ENCODE results near the gene TENM4. TPM values are rescaled to one million over a fixed set of nuclear protein-coding genes. Genes with fewer than 3 reads are reported as not detected.
"Not testable (repeated sequence)": the region's sequence is repeated elsewhere in the genome, so short reads cannot be mapped to it uniquely, and the experiment has no call there.

The TENM4 gene
- total and polyA plus RNA-seq, 5 experiments from 2014 or later = not detected

DNA sequence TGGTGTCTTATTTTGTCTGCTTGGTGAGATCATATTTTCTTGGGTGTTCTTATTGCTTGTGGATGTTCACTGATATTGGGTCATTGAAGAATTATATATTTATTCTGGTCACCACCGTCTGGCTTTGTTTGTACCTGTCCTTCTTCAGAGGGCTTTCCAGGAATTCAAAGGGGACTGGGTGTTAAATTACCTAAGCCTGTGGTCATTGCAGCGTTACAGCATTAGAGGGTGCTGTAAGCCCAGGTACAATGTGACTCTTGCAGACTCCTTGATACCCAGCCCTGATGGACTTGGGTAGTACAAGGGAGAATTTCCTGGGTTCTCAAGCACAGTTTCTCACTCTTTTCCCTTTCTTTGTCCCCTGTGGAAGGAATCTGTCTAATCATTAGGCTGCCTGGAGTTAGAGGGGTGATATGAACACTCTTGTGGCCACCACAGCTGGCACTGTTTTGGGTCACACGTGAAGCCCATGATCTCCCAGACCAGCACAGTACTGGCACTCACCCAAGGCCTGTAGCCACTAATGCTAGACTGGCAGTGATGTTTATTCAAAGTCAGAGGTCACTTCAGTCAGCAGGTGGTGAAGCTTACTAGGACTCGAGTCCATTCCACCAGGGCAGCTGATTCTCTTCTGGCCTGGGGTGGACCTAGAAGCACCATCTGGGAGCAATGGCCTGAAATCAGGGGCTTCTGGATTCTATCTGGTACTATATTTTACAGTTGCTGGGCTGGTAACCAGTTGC, 810.1 kb downstream of the TENM4 start:
- POLR2A ChIA-PET = no interaction called here
- DNase-seq (no peak), ATAC-seq (no peak)
- Mint-ChIP-seq H3K36me3 (peaks cover 0 to 46% (median 10%) of the 10 kb centered on the region in 3 donors), H3K4me3 (no peak overlapping the region), H3K4me1 (peaks cover 0 to 1% (median 0%) of the 10 kb centered on the region in 4 donors), H3K27ac (no peak overlapping the region), H3K9me3 (peaks cover 9 to 70% (median 35%) of the 10 kb centered on the region in 9 donors), H3K27me3 (peaks cover 6 to 48% (median 15%) of the 10 kb centered on the region in 5 donors)

DNA sequence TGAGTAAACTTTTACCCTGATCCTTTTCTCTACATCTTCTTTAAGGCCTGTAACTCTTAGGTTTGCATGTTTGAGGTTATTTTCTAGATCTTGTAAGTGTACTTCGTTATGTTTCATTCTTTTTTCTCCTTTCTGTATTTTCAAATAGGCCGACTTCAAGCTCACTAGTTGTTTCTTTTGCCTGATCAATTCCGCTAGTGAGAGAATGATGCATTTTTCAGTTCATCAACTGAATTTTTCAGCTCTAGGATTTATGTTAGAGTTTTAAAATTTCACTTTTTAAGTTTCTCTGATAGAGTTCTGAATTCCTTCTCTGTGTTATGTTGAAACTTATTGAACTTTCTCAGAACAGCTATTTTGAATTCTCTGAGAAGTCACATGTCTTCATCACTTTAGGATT, 810.7 kb downstream of the TENM4 start:
- peaks cover 0 to 1% (median 0%) of the 10 kb centered on the region in 4 donors for H3K4me1 Mint-ChIP-seq
- H3K36me3 Mint-ChIP-seq = peaks cover 0 to 45% (median 10%) of the 10 kb centered on the region in 3 donors
- no peak overlapping the region for H3K4me3 Mint-ChIP-seq
- H3K9me3 Mint-ChIP-seq = peaks cover 9 to 66% (median 35%) of the 10 kb centered on the region in 9 donors
- ATAC-seq (no peak), DNase-seq (no peak)
- POLR2A ChIA-PET = no interaction called here
- peaks cover 5 to 42% (median 14%) of the 10 kb centered on the region in 5 donors for H3K27me3 Mint-ChIP-seq
- H3K27ac Mint-ChIP-seq = no peak overlapping the region

DNA sequence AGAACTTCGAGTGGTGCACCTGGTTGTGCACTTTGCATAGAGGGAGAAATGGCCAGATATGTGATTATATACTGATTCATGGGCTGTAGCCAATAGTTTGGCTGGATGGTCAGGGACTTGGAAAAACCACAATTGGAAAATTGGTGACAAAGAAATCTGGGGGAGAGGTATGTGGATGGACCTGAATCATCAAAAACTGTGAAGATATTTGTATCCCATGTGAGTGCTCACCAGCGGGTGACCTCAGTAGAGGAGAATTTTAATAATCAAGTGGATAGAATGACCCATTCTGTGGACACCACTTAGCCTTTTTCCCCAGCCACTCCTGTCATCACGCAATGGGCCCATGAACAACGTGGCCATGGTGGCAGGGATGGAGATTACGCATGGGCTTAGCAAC, 818.2 kb downstream of the TENM4 start:
- no peak overlapping the region for H3K4me3 Mint-ChIP-seq
- H3K4me1 Mint-ChIP-seq = no peaks in the 10 kb centered on the region
- peaks cover 1 to 15% (median 7%) of the 10 kb centered on the region in 5 donors for H3K27me3 Mint-ChIP-seq
- H3K27ac Mint-ChIP-seq = no peak overlapping the region
- POLR2A ChIA-PET = no interaction called here
- H3K9me3 Mint-ChIP-seq = peaks cover 9 to 34% (median 16%) of the 10 kb centered on the region in 9 donors
- peaks cover 0 to 27% (median 10%) of the 10 kb centered on the region in 3 donors for H3K36me3 Mint-ChIP-seq
- ATAC-seq (no peak), DNase-seq (no peak)

DNA sequence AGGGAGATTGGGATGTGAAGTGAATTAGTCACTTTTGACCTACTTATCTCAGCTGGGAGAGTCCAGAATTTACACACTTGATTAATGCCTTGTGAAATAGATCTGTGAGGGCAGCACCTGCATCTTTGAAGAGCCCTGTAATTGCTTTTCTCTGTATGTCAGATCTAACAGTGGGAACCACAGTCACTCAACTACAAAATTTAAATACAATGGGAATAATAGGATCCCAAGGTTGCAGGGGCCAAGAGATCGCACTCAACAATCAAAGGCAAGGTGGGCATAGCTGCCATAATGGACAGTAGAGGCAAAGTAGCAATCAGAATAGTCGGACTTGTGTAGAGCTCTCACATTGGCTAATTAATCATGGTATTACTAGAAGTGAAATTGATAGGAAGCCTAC, 820.7 kb downstream of the TENM4 start:
- H3K9me3 Mint-ChIP-seq = peaks cover 8 to 27% (median 15%) of the 10 kb centered on the region in 9 donors
- no peak overlapping the region for H3K27ac Mint-ChIP-seq
- no peak for DNase-seq
- H3K4me3 Mint-ChIP-seq = no peak overlapping the region
- ATAC-seq = no peak
- POLR2A ChIA-PET = no interaction called here
- peaks cover 0 to 24% (median 10%) of the 10 kb centered on the region in 3 donors for H3K36me3 Mint-ChIP-seq
- H3K4me1 Mint-ChIP-seq = no peaks in the 10 kb centered on the region
- peaks cover 0 to 15% (median 4%) of the 10 kb centered on the region in 5 donors for H3K27me3 Mint-ChIP-seq

DNA sequence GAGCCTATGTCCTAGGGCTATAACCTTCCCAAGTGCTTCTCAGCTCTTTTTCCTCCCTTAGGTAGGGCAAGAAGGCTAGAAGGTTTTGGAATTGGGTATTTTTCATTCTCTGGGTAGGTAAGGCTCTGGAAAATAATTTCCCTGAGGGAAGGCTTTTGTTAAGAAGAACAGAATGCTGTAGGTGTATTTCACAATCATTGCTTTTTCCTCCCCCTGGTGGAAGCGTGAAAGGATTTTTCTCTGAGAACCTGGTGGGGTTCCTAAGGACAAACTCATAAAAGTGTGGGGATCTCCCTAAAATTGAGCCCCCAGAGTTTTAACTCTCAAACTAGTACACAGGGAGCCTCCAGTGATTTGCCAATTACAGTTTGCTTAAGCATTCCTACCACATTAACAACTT, 825.1 kb downstream of the TENM4 start:
- POLR2A ChIA-PET = no interaction called here
- no peak for DNase-seq
- no peak overlapping the region for H3K4me3 Mint-ChIP-seq
- peaks cover 0 to 21% (median 7%) of the 10 kb centered on the region in 3 donors for H3K36me3 Mint-ChIP-seq
- no peak for ATAC-seq
- H3K9me3 Mint-ChIP-seq = peaks cover 6 to 34% (median 12%) of the 10 kb centered on the region in 9 donors
- H3K27ac Mint-ChIP-seq = no peak overlapping the region
- H3K4me1 Mint-ChIP-seq = no peaks in the 10 kb centered on the region
- H3K27me3 Mint-ChIP-seq = peaks cover 0 to 13% (median 10%) of the 10 kb centered on the region in 5 donors

DNA sequence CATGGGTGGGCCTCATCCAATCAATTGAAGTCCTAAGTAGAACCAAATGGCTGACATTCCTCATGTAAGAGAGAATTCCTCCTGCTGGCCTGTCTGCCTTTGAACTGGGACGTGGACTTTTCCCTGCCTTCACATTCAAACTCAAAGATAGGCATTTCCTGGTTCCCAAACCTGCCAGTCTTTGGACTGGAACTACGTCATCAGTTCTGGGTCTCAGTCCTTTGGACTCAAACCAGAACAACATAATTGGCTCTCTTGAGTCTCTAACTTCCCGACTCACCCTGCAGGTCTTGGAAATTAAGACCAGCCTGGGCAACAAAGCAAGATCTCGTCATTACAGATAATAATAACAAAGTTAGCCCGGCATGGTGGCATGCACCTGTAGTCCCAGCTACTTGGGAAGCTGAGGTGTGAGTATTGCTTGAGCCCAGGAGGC, 827.4 kb downstream of the TENM4 start:
- no peak for ATAC-seq
- Mint-ChIP-seq H3K4me3 (no peak overlapping the region), H3K27ac (no peak overlapping the region), H3K27me3 (peaks cover 0 to 13% (median 8%) of the 10 kb centered on the region in 5 donors), H3K4me1 (no peaks in the 10 kb centered on the region), H3K36me3 (peaks cover 0 to 5% (median 3%) of the 10 kb centered on the region in 3 donors), H3K9me3 (peaks cover 0 to 11% (median 0%) of the 10 kb centered on the region in 9 donors)
- no peak for DNase-seq
- POLR2A ChIA-PET = no interaction called here

DNA sequence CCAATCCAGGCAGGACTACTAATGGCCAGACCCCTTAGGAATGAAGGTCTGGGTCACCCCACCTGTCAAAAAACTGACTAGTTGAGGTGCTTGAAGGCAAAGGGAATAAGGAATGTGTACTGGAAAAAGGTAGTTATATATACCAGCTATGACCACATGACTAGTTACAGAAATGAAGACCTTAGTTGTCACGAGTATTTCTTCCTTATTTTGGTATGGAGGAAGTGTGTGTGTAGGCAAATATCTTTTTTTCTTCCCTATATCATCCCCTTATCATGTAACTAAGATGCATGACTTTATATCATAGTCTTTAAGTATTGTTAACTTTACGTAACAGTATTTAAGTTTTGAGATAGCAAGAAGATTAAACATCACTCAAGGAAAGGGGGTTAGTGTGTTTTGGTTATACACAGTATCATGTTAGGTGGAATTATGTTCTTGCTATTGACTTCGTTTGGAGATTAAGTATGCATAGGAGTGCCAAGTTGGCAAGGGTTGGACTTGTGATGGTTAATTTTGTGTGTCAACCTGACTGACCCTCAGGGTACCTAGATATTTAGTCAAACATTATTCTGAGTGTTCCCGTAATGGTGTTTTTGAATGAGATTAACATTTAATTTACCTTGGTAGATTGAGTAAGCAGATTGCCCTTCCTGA, 828.0 kb downstream of the TENM4 start:
- no peaks in the 10 kb centered on the region for H3K4me1 Mint-ChIP-seq
- peaks cover 0 to 13% (median 4%) of the 10 kb centered on the region in 5 donors for H3K27me3 Mint-ChIP-seq
- no peak overlapping the region for H3K4me3 Mint-ChIP-seq
- ATAC-seq (no peak), DNase-seq (no peak)
- POLR2A ChIA-PET = no interaction called here
- H3K27ac Mint-ChIP-seq = no peak overlapping the region
- H3K9me3 Mint-ChIP-seq = peaks cover 0 to 10% (median 0%) of the 10 kb centered on the region in 9 donors
- peaks cover 0 to 5% (median 3%) of the 10 kb centered on the region in 3 donors for H3K36me3 Mint-ChIP-seq

DNA sequence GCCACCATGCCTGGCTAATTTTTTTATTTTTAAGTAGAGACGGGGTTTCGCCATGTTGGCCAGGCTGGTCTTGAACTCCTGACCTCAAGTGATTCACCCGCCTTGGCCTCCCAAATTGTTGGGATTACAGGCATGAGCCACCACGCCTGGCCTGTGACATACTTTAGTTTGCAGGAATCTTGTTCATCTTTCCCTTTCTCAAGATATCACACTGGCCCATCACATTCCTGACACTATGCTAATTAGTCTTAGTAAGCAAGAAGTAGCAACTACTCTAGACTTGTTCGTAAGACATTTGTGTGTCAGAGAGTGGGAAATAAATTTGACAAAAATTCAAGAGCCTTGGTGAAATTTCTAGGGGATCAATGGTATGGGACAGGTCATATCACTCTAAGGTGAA, 831.5 kb downstream of the TENM4 start:
- not testable (repeated sequence) for H3K4me1 Mint-ChIP-seq

DNA sequence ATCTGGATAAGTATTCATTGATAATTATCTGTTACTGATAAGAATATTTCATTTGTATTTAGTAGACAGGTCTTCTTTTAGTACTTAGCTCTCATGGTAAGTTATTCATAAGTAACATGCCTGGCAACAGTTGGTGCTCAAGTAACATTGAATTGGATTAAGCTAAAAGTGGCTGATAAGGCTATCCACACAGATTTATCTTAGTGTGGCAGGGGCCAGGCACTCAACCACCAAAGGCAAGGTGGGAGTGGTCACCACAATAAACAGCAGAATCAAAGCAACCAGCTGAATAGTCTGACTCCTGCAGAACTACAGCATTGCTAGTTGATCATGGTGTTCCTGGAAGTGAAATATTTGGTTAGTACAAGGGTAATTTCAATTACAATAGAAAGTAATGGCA, 833.1 kb downstream of the TENM4 start:
- POLR2A ChIA-PET = no interaction called here

More for the DNA sequence above, 831.5 kb downstream of the TENM4 start:
- peaks cover 0 to 10% (median 0%) of the 10 kb centered on the region in 9 donors for H3K9me3 Mint-ChIP-seq
- DNase-seq, ATAC-seq, POLR2A ChIA-PET, H3K4me3 Mint-ChIP-seq, H3K27me3 Mint-ChIP-seq, H3K27ac Mint-ChIP-seq, H3K36me3 Mint-ChIP-seq: not testable (repeated sequence)

DNA sequence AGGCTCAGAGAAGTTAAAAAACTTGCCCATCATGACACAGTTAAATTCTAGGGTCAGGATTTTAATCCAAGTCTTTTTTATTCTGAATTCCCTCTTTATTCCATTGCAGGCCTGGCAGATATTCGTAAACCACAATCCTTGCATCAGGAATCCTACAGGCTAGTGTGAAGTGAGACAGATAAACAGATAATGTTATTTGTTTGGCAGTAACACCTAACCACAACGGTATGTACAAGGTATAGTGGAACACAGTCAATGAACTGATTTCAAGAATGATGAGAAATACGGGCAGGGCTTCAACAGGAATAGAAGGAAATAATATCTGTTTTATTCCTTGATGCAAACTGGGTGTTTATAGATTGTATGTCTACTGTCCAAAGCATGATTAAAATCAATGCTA, 834.2 kb downstream of the TENM4 start:
- no peak for ATAC-seq
- H3K27ac Mint-ChIP-seq = no peak overlapping the region

More for the DNA sequence above, 833.1 kb downstream of the TENM4 start:
- Mint-ChIP-seq H3K27ac (no peak overlapping the region), H3K4me1 (no peaks in the 10 kb centered on the region), H3K36me3 (peaks cover 0 to 3% (median 0%) of the 10 kb centered on the region in 3 donors), H3K27me3 (peaks cover 0 to 21% (median 6%) of the 10 kb centered on the region in 5 donors), H3K4me3 (no peak overlapping the region), H3K9me3 (no peaks in the 10 kb centered on the region)
- DNase-seq = no peak
- no peak for ATAC-seq

DNA sequence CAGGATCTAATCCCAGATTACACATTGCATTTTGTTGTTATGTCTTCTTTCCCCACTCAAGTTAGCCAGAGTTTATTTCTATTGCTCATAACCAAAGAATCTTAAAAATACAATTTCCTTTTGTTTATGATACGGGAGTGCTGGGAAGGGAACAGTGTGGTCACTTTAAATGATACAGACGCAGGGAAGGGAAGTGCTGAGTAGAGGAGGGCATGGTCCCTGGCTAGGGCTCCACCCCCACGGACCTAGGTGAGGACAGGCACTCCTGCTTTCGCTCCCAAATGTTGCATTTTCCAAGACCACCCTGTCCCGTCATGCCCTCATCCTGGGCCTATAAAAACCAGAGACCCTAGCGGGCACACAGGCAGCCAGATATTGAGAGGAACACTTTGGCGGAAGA, 835.5 kb downstream of the TENM4 start:
- Mint-ChIP-seq H3K27me3 (peaks cover 10 to 35% (median 16%) of the 10 kb centered on the region in 5 donors), H3K36me3 (peaks cover 0 to 5% (median 2%) of the 10 kb centered on the region in 3 donors), H3K4me3 (no peak overlapping the region), H3K9me3 (no peaks in the 10 kb centered on the region), H3K4me1 (no peaks in the 10 kb centered on the region), H3K27ac (no peak overlapping the region)
- POLR2A ChIA-PET = no interaction called here
- ATAC-seq = no peak
- DNase-seq = no peak

More for the DNA sequence above, 834.2 kb downstream of the TENM4 start:
- no peaks in the 10 kb centered on the region for H3K9me3 Mint-ChIP-seq
- peaks cover 4 to 31% (median 9%) of the 10 kb centered on the region in 5 donors for H3K27me3 Mint-ChIP-seq
- no peaks in the 10 kb centered on the region for H3K4me1 Mint-ChIP-seq
- POLR2A ChIA-PET = no interaction called here
- no peak overlapping the region for H3K4me3 Mint-ChIP-seq
- H3K36me3 Mint-ChIP-seq = peaks cover 0 to 3% (median 0%) of the 10 kb centered on the region in 3 donors
- no peak for DNase-seq

DNA sequence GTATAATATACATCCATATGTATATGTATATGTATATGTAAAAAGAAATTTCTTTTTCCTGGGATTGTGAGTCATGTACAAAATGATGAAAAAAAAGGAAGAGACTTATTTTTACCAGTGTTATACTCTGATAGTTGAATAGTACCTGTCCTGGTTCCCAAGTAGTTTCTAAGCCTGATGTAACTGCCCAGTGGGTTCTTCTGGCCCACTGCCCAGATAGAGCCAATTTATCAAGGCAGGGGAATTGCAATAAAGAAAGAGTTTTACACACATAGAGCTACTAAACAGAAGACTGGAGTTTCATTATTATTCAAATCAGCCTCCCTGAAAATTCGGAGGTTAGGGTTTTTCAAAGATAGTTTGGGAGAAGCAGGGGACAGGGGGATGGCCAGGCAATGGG, 837.0 kb downstream of the TENM4 start:
- DNase-seq (no peak), ATAC-seq (no peak)
- Mint-ChIP-seq H3K27ac (no peak overlapping the region), H3K4me3 (no peak overlapping the region), H3K36me3 (peaks cover 0 to 6% (median 0%) of the 10 kb centered on the region in 3 donors), H3K4me1 (no peaks in the 10 kb centered on the region), H3K27me3 (peaks cover 12 to 37% (median 22%) of the 10 kb centered on the region in 5 donors), H3K9me3 (peaks cover 0 to 2% (median 0%) of the 10 kb centered on the region in 9 donors)
- POLR2A ChIA-PET = interaction anchor here (0.7 kb wide), 1 partner anchor 9 kb away, joined by 3 read pairs; no protein-coding TSS in a partner anchor

Measured in naive thymus-derived CD8-positive, alpha-beta T cell (primary cell).